Spleen (tissue), 7 donors: ENCODE data around the gene CTSK.

Experiments
- CTCF ChIP-seq, 11 experiments: fragments of 200-600 bp in 7 of 11; fragments of 450-650 bp in 4 of 11; sonication (generic) in 4 of 11; IDR thresholded peaks in 8 of 11; conservative IDR thresholded peaks in 3 of 11; 1 replicate in 7 of 11; 2 replicates in 4 of 11; pipeline versions ENCODE4 v1.4.0 to v1.8.0; 2016 to 2021; ENCODE audit warnings: antibody characterized with exemption in 11 of 11, inconsistent platforms in 4 of 11, mild to moderate bottlenecking in 1 of 11
- POLR2A ChIP-seq, 3 donors: fragments of 450-650 bp; IDR thresholded peaks; one replicate each; pipeline ENCODE4 v1.5.1; 2017; ENCODE audit warnings: antibody characterized with exemption in 3 of 3, mild to moderate bottlenecking in 1 of 3
- donor health status: DM: no; HTN: no; CAD: no; lungs with moderate emphysema.
- donor health status: DM: no; HTN: no; CAD: no.
- donor health status: DM: no; HTN: no; CAD: no.

DNA sequence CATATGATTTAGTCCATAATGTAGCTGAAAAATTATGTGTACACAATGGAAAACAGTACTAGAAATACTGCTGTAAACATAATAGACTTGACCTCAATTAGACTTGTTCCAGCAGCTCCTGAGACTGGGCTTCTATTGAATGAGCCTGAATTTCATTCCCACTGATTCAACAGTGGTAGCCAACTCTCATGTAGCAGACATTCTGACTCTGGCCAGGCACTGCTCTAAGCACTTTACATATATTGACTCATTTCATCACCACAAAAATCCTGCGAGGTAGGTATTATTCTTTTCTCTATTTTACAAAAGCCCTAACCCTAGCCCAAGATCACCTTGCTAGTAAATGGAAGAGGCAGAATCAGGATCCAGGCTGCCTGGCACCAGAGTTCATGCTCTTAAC is 29.7 kb downstream of the CTSK start:
- no peak for TF ChIP-seq CTCF (IDR thresholded peaks at IDR 0.05 in 8 of 11, conservative IDR thresholded peaks at IDR 0.05 in 3 of 11)
- TF ChIP-seq POLR2A (IDR thresholded peaks at IDR 0.05), result no peak
